ENCODE results near the gene CCDC167. TPM values are rescaled to one million over a fixed set of nuclear protein-coding genes. Genes with fewer than 3 reads are reported as not detected.

CCDC167 gene
- total RNA-seq, 1 donor from 2014 or later = 73.1 TPM

GRCh38 chr6:37524025-37524969, 24.6 kb upstream of the CCDC167 start:
- Mint-ChIP-seq H3K27ac (ENCODE audit: unreplicated experiment) (no peak overlapping the region), H3K9me3 (no peaks in the 10 kb centered on the region), H3K4me1 (no peaks in the 10 kb centered on the region), H3K4me3 (no peak overlapping the region), H3K27me3 (ENCODE audit: low read depth) (peaks cover 27% of the 10 kb centered on the region), H3K36me3 (ENCODE audit: low read depth) (no peaks in the 10 kb centered on the region)
- TF ChIP-seq CTCF (conservative IDR thresholded peaks at IDR 0.05) = no peak
- DNase-seq (ENCODE audit: low read depth, low spot score) = no peak

DNA sequence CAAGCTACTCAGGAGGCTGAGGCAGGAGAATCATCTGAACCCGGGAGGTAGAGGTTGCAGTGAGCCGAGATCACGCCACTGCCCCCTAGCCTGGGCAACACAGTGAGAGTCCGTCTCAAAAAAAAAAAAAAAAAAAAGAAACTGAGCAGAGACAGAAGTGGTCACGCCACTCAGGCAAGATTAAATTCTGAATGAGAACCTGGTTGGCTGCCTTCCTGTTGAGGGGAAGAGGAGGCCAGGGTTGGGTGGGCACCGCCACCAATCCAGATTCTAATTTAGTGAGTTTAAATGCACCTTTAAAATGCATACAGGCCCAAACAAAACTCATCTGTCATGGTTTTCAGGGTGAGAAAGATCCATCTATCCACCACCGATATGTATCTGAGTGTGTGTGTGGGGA, 23.7 kb upstream of the CCDC167 start:
- DNase-seq (ENCODE audit: low read depth, low spot score) = no peak
- H3K36me3 Mint-ChIP-seq (ENCODE audit: low read depth) = no peaks in the 10 kb centered on the region
- H3K4me1 Mint-ChIP-seq = no peaks in the 10 kb centered on the region
- no peak overlapping the region for H3K27ac Mint-ChIP-seq (ENCODE audit: unreplicated experiment)
- H3K9me3 Mint-ChIP-seq = no peaks in the 10 kb centered on the region
- H3K27me3 Mint-ChIP-seq (ENCODE audit: low read depth) = peaks cover 25% of the 10 kb centered on the region
- no peak for TF ChIP-seq CTCF (conservative IDR thresholded peaks at IDR 0.05)
- H3K4me3 Mint-ChIP-seq = no peak overlapping the region

GRCh38 chr6:37522836-37523235, 23.1 kb upstream of the CCDC167 start:
- TF ChIP-seq CTCF (conservative IDR thresholded peaks at IDR 0.05) = no peak
- DNase-seq (ENCODE audit: low read depth, low spot score) = no peak
- Mint-ChIP-seq H3K27ac (ENCODE audit: unreplicated experiment) (no peak overlapping the region), H3K9me3 (no peaks in the 10 kb centered on the region), H3K27me3 (ENCODE audit: low read depth) (peaks cover 24% of the 10 kb centered on the region), H3K36me3 (ENCODE audit: low read depth) (no peaks in the 10 kb centered on the region), H3K4me1 (no peaks in the 10 kb centered on the region), H3K4me3 (no peak overlapping the region)

- no peak for TF ChIP-seq CTCF (conservative IDR thresholded peaks at IDR 0.05)
Observed at GRCh38 chr6:37521674-37522073, 22.0 kb upstream of the CCDC167 start.

DNA sequence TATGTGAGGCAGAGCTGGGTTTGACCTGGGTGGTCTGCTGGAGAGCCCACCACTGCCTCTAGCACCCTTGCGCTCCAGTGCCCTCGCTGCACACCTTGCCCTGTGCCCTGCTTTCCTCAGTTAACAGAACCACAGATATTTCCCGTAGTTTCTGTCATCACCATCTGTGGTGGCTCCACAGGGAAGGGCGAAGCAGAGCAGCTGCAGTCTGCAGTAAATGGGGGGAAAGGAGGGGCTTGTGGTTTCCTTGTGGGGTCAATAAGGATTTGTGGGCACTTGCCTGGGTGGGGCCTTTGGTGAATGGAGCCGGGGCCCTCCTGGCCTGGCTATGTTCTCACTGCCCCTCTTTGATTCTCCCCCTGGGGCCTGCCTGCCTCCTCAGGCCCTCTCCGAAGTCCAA, 21.2 kb upstream of the CCDC167 start:
- no peak overlapping the region for H3K4me3 Mint-ChIP-seq
- H3K27me3 Mint-ChIP-seq (ENCODE audit: low read depth) = peaks cover 12% of the 10 kb centered on the region
- H3K27ac Mint-ChIP-seq (ENCODE audit: unreplicated experiment) = no peak overlapping the region
- no peak for DNase-seq (ENCODE audit: low read depth, low spot score)
- H3K9me3 Mint-ChIP-seq = no peaks in the 10 kb centered on the region
- H3K4me1 Mint-ChIP-seq = peaks cover 18% of the 10 kb centered on the region
- TF ChIP-seq CTCF (conservative IDR thresholded peaks at IDR 0.05) = no peak
- H3K36me3 Mint-ChIP-seq (ENCODE audit: low read depth) = no peaks in the 10 kb centered on the region

More at GRCh38 chr6:37521674-37522073, 22.0 kb upstream of the CCDC167 start:
- H3K27ac Mint-ChIP-seq (ENCODE audit: unreplicated experiment) = no peak overlapping the region
- no peaks in the 10 kb centered on the region for H3K36me3 Mint-ChIP-seq (ENCODE audit: low read depth)
- H3K27me3 Mint-ChIP-seq (ENCODE audit: low read depth) = peaks cover 16% of the 10 kb centered on the region
- H3K4me1 Mint-ChIP-seq = peaks cover 10% of the 10 kb centered on the region
- no peaks in the 10 kb centered on the region for H3K9me3 Mint-ChIP-seq
- no peak for DNase-seq (ENCODE audit: low read depth, low spot score)
- no peak overlapping the region for H3K4me3 Mint-ChIP-seq
